ENCODE results near the gene UBE2V1.

The UBE2V1 gene

GRCh38 chr20:50042370-50043313 is 70.3 kb downstream of the UBE2V1 start:
- DNase-seq, result no peak

DNA sequence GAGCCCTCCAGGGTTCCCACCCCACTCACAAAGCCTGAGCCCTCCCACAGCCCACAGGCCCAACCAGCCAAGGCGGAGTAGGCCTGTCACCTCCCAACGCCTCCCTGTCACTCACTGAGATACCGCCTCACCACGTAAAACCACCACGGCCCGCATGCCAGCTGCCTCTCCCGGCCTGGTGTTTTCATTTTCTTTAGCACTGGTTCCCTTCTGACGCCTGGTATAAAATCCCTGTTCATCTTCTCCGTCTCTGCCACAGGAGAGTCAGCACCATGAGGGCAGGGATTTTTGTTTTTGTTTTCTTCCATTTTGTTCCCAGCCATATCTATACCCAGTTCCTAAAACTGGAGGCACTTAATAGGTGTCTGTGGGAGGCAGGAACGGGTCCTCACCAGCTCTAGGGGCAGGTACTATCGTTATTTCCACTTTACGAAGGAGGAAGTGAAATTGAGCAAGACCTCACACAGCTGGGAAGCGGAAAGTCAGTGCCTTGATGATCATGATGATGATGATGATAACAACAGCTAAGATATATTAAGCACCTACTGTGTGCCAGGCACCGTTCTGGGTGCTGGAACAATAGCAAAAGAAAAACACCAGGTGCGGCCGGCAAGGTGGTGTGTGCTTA is 71.6 kb downstream of the UBE2V1 start:
- no peak for DNase-seq

DNA sequence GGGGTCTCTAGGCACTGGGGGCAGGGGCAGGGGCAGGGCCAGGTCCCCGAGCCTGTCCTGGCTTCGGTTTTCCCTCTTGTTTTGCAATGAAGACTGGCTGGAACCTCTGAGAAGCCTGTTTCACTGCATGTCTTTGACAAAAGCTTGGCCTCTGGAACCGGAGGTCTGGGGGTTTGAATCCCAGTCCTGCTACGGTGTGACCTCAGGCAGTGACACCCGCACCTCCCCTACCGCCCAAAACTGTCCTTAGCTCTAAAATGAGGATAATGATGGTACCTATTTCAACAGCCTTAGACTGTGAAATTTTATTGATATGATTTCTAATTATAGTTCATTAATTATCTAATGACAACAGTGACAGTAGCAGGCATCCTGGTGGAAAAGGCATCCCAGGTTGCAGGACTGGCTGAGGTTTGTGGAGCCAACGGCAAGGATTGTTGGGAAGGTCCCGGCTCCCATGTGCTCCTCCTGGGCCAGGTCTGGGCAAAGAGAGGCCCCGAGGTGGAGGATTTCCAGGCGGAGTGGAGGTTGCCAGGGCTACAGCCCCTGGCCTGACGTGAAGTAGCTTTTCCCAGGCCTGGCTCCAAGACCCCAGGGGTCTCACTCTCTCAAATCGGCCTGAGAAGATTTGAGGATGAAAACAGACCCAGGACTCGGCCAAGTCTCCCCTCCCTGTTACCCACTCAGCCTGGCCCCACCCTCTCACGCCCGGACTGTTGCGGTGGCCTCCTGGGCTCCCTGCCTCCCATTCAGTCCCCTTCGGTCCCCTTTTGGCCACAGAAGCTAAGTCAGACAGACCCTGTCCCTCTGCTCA is 72.3 kb downstream of the UBE2V1 start:
- DNase-seq, result no peak

GRCh38 chr20:50039706-50040431 is 73.1 kb downstream of the UBE2V1 start:
- DNase-seq, result no peak

- DNase-seq, result no peak
Measured at GRCh38 chr20:50038574-50038991, 74.4 kb downstream of the UBE2V1 start.

DNA sequence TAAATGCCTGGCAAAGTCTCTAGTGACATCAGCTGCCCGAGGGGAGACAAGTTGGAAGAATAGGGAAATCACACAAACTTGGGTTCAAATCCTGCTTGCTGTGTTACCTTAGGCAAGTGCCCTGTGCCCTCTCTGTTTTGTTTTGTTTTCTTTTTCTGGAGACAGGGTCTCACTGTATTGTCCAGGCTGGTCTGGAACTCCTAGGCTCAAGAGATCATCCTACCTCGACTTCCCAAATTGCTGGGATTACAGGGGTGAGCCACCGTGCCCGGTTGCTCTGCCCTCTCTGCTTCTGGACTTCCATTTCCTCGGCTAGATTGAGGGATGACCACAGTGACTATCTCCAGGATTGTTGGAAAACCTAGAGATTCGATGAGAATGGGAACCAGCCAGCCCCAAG is 74.8 kb downstream of the UBE2V1 start:
- no peak for DNase-seq

DNA sequence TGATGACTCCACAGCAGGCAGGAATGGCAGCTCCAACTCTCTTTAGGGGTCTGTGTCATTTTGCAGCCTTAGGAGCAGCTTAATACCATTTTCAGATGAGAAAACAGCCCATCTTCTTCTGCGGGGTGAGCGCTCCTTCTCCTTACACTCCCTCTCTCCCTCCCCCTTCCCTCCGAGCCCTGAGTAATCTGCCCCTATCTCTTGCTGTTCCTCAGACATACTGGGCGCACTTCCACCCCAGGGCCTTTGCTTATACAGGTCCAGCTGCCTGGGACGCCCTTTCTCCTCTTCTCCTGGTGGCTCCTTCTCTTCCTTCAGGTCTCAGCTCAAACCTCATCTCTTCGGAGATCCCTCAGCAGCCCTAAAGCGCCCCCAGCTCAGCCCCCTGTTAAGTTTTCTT is 75.4 kb downstream of the UBE2V1 start:
- no peak for DNase-seq

GRCh38 chr20:50037123-50037522 is 75.8 kb downstream of the UBE2V1 start:
- no peak for DNase-seq

DNA sequence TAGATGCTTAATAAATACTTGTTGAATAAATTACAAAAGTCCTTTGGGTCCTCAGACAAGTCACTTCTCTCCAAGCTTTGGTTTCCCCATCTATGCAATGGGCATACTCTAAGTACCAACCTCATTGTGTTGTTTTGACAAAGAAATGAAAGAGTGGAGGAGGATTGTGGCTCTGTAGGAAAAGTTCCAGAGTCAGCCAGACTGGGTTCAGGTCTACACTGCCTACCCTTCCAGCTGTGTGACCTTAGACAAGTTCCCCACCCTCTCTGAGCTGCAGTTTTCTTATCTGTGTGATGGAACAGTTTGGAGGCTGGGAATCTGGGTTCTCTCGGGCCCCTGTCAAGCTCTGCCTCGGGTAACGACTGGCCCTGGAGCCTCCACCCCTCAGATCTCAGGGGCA is 76.2 kb downstream of the UBE2V1 start:
- DNase-seq, result no peak

DNA sequence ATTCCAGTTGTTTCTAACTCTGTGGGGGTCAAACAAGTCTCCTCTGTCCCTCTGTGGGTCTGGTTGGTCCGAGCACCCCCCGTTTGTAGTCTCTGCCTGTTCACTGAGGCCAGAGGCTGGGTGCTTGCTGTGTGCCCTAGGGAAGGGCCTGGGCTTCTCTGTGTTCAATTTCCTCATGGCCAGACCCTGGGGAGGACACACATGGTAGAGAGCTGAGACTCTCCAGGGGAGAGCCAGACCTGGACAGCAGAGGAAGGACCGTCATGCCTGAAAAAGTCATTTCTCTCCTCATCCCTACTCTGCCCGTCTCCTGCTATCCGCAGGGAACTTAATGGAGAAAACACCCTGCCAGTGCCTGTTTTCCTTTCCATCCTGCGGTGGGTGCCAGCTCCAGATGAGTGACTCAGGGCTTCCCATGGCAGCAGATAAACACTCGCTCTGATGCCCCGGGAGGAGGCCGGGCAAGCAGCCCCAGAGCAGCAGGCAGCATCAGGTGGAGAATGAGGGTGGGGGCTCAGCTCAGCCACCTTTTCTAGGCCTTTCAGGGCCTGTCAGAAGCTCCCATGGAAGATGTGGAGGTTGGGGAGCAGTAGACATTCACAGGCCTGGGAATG is 78.3 kb downstream of the UBE2V1 start:
- no peak for DNase-seq

DNA sequence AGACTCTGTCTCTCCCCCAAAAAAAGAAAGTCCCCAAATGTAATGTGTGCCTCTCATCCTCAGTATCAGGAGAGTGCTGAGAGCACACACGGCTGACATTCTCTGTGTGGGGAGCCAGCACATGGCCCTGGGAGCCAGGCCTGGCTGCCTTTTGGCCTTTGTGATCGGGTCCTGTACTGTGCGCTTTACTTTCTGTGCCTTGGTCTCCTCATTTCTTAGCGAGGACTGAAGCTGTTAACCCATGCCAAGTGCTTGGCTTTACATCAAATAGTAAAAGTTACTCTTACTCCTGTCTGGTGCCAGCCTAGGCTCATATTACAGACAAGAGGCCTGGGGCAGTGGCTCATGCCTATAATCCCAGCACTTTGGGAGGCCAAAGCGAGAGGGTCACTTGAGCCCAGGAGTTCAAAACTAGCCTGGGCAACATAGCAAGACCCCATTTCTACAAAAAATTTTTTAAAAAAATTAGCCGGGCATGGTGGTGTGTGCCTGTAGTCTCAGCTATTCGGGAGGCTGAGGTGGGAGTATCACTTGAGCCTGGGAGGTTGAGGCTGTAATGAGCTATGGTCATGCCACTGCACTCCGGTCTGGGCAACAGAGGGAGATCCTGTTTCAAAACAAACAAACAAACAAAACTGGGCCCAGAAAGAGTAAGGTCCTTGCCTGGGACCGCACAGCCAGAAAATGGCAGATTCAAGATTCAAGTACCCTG is 79.8 kb downstream of the UBE2V1 start:
- DNase-seq, result no peak
